ENCODE data around the gene DCTPP1.
A peak's percentile ranks its signal among the peaks of the same experiment; 100 is the strongest.

Gene DCTPP1

GRCh38 chr16:30407102-30407803, 22.6 kb downstream of the DCTPP1 start, which contains the start of gene ZNF771:
TSS of gene ZNF771 (plus strand) at chr16:30407606. CDS start at chr16:30408054, 448 bp downstream.
- Histone ChIP-seq H3K4me1 (ENCODE audit: control insufficient read depth, insufficient read depth, low read length) (peaks cover 5% of the 10 kb centered on the region; the same call in 1 of the 2 replicates), H3K36me3 (ENCODE audit: control insufficient read depth in 2 of 2, insufficient read depth in 1 of 2, low read length in 2 of 2) (peaks cover 0 to 31% of the 10 kb centered on the region in 2 experiments; a peak in 2 of 3 replicates), H3K27ac (ENCODE audit: extremely low read depth, low read depth, low read length) (peak within 1 kb of the TSS; percentile 92), H3K4me3 (ENCODE audit: low read depth, low read length) (peak within 1 kb of the TSS; percentile 82), H3K9me3 (ENCODE audit: control insufficient read depth, insufficient read depth, low read depth, low read length) (no peaks in the 10 kb centered on the region)
- CTCF ChIA-PET, result interaction anchor here (0.6 to 2.9 kb wide), 14 partner anchors 9 to 376 kb away, joined by 3 to 16 read pairs (median 4); partner anchors contain the start of genes DCTPP1, TBX6 and TLCD3B
- POLR2A ChIA-PET, result interaction anchor here (0.5 to 5.9 kb wide), 24 partner anchors 8 to 583 kb away, joined by 3 to 64 read pairs (median 5); partner anchors contain the start of genes ALDOA, CD2BP2, DCTPP1 and FBRS
- TF ChIP-seq YY2 (tag by site-specific recombination; IDR thresholded peaks at IDR 0.05) (0 out of 2 replicates have a peak, but pooled peaks have one; percentile 61), REST (tag by site-specific recombination; IDR thresholded peaks at IDR 0.05) (0 out of 2 replicates have a peak, but pooled peaks have one; percentile 39), WT1 (tag by site-specific recombination; IDR thresholded peaks at IDR 0.05) (peak; percentile 68; the same call in 1 of the 2 replicates), HOXD13 (CRISPR knock-in tag; IDR thresholded peaks at IDR 0.05; ENCODE audit: borderline replicate concordance) (0 out of 2 replicates have a peak, but pooled peaks have one; percentile 40), ZNF768 (tag by site-specific recombination; IDR thresholded peaks at IDR 0.05) (no peak; the same call in 1 of the 2 replicates), HIC1 (tag by site-specific recombination; IDR thresholded peaks at IDR 0.05) (peak; percentile 96), ZNF37A (tag by site-specific recombination; IDR thresholded peaks at IDR 0.05) (0 out of 2 replicates have a peak, but pooled peaks have one; percentile 25), SP3 (tag by site-specific recombination; IDR thresholded peaks at IDR 0.05) (peak; percentile 99), ZNF341 (tag by site-specific recombination; IDR thresholded peaks at IDR 0.05; ENCODE audit: low read depth) (peak; percentile 83), ZIC2 (tag by site-specific recombination; IDR thresholded peaks at IDR 0.05) (peak; percentile 57), PRDM1 (tag by site-specific recombination; IDR thresholded peaks at IDR 0.05) (peak; percentile 81), ZNF776 (tag by site-specific recombination; IDR thresholded peaks at IDR 0.05; ENCODE audit: borderline replicate concordance) (no peak), KLF1 (tag by site-specific recombination; IDR thresholded peaks at IDR 0.05) (peak; percentile 95), ZNF10 (tag by site-specific recombination; IDR thresholded peaks at IDR 0.05) (peak; percentile 73), ZBTB26 (tag by site-specific recombination; optimal IDR thresholded peaks at IDR 0.05) (peak; percentile 92), ZNF791 (tag by site-specific recombination; IDR thresholded peaks at IDR 0.05) (no peak), ZBTB44 (tag by site-specific recombination; IDR thresholded peaks at IDR 0.05) (peak; percentile 54; the same call in 1 of the 2 replicates), ZNF146 (tag by site-specific recombination; IDR thresholded peaks at IDR 0.05) (peak; percentile 39), GLIS2 (tag by site-specific recombination; IDR thresholded peaks at IDR 0.05) (peak; percentile 88), GLI2 (tag by site-specific recombination; IDR thresholded peaks at IDR 0.05; ENCODE audit: borderline replicate concordance, low read depth) (no peak), ZNF580 (tag by site-specific recombination; IDR thresholded peaks at IDR 0.05) (peak; percentile 11; the same call in 1 of the 2 replicates), ZNF513 (tag by site-specific recombination; IDR thresholded peaks at IDR 0.05) (no peak), ZNF398 (tag by site-specific recombination; IDR thresholded peaks at IDR 0.05) (peak; percentile 92), ZNF138 (tag by site-specific recombination; IDR thresholded peaks at IDR 0.05; ENCODE audit: borderline replicate concordance) (no peak)
